T-helper 2 cell treated with Interferon-gamma antibody and Interleukin-4, amounts not matched to agents 100 ng/mL and 5 ng/mL, for 36 hours (primary cell): ENCODE measurements around the gene TP53INP2. TPM values are rescaled to one million over a fixed set of nuclear protein-coding genes. Genes with fewer than 3 reads are reported as not detected.
"Not testable (repeated sequence)": the region's sequence is repeated elsewhere in the genome, so short reads cannot be mapped to it uniquely, and the experiment has no call there.

Experiments used
- intact Hi-C: fragments of 100-400 bp; cut with micrococcal nuclease; formaldehyde crosslinking; loops from one replicate; pipeline ENCODE4 v1.15.1; 2023
- total RNA-seq: library from RNA; stranded (reverse); gene quantifications from 2 replicates; pipeline ENCODE4 v1.2.3, GENCODE V29; 2022

Gene TP53INP2
- 1.6 and 2.1 TPM in 2 replicates for total RNA-seq

- intact Hi-C loops: loop anchor here (1.0 to 5.0 kb wide), 3 partner anchors 27 to 913 kb away; partner anchors contain the start of genes PIGU, RALY and SPAG4
Measured at GRCh38 chr20:34704177-34705007, at the start of gene TP53INP2. TP53INP2 (plus strand) TSS chr20:34704344; CDS start chr20:34708740, 4,396 bp downstream.

- intact Hi-C loops: not testable (repeated sequence)
Measured at GRCh38 chr20:34658654-34659053, 45.5 kb upstream of the TP53INP2 start.

- intact Hi-C loops: not testable (repeated sequence)
Measured at GRCh38 chr20:34661811-34662210, 42.3 kb upstream of the TP53INP2 start.

- intact Hi-C loops: no loop called here
Measured at GRCh38 chr20:34663213-34663943, 40.8 kb upstream of the TP53INP2 start.

GRCh38 chr20:34664751-34665150, 39.4 kb upstream of the TP53INP2 start:
- intact Hi-C loops: not testable (repeated sequence)

- intact Hi-C loops: no loop called here
Measured at GRCh38 chr20:34669094-34669493, 35.0 kb upstream of the TP53INP2 start.

GRCh38 chr20:34673412-34673811, 30.7 kb upstream of the TP53INP2 start:
- intact Hi-C loops: no loop called here

- intact Hi-C loops: no loop called here
Measured at GRCh38 chr20:34675561-34675960, 28.6 kb upstream of the TP53INP2 start.

- intact Hi-C loops: loop anchor here (2.0 kb wide), 2 partner anchors 33 to 313 kb away; partner anchors contain the start of gene ITCH
Measured at GRCh38 chr20:34675993-34676641, 28.0 kb upstream of the TP53INP2 start.

GRCh38 chr20:34676642-34677373, 27.3 kb upstream of the TP53INP2 start, which contains the start of gene PIGU:
PIGU (minus strand) TSS chr20:34677092; CDS start chr20:34677085, 7 bp downstream.
- intact Hi-C loops: loop anchor here (1.0 to 2.0 kb wide), 6 partner anchors 27 to 374 kb away; partner anchors contain the start of genes AHCY, DYNLRB1, ITCH and MAP1LC3A

GRCh38 chr20:34680586-34681175, 23.5 kb upstream of the TP53INP2 start:
- intact Hi-C loops: no loop called here

- intact Hi-C loops: no loop called here
Measured at GRCh38 chr20:34683667-34684066, 20.5 kb upstream of the TP53INP2 start.

GRCh38 chr20:34689486-34689885, 14.7 kb upstream of the TP53INP2 start:
- intact Hi-C loops: no loop called here

- intact Hi-C loops: no loop called here
Measured at GRCh38 chr20:34691838-34692237, 12.3 kb upstream of the TP53INP2 start.

- intact Hi-C loops: no loop called here
Measured at GRCh38 chr20:34693414-34693813, 10.7 kb upstream of the TP53INP2 start.

GRCh38 chr20:34701405-34702085, 2.6 kb upstream of the TP53INP2 start:
- intact Hi-C loops: no loop called here

GRCh38 chr20:34703061-34703423, 1.1 kb upstream of the TP53INP2 start:
- intact Hi-C loops: loop anchor here (1.0 kb wide), 1 partner anchor 145 kb away; the partner anchor contains the start of gene MAP1LC3A

GRCh38 chr20:34703424-34704176, 544 bp upstream of the TP53INP2 start:
- intact Hi-C loops: loop anchor here (1.0 kb wide), 2 partner anchors 26 to 145 kb away; partner anchors contain the start of genes MAP1LC3A and PIGU

GRCh38 chr20:34705008-34705396, 858 bp downstream of the TP53INP2 start:
- intact Hi-C loops: loop anchor here (5.0 kb wide), 2 partner anchors 713 to 912 kb away; partner anchors contain the start of genes RALY and SPAG4
